ENCODE results near the gene SORBS2. TPM values are rescaled to one million over a fixed set of nuclear protein-coding genes. Genes with fewer than 3 reads are reported as not detected.

Gene SORBS2
- total and polyA plus RNA-seq, 3 donors from 2014 or later = 20.2 to 47.7 (median 26.0) TPM

GRCh38 chr4:185783574-185783973, 28.4 kb downstream of the SORBS2 start:
- no peaks in the 10 kb centered on the region for H3K4me1 ChIP-seq
- H3K36me3 ChIP-seq (ENCODE audit: low read depth, missing control alignments) = no peaks in the 10 kb centered on the region
- DNase-seq = no peak
- TF ChIP-seq CTCF (IDR thresholded peaks at IDR 0.05) (no peak), POLR2A (IDR thresholded peaks at IDR 0.05) (no peak)
- H3K27ac ChIP-seq = no peak overlapping the region
- intact Hi-C loops (cut with DNase I; ENCODE audit: low total_unique reads) = no loop called here
- no peaks in the 10 kb centered on the region for H3K9me3 ChIP-seq
- H3K4me3 ChIP-seq = no peak overlapping the region
- 64 to 83% methylated on average over 5 of the region's 5 CpGs for WGBS, 2 donors
- no peaks in the 10 kb centered on the region for H3K27me3 ChIP-seq

GRCh38 chr4:185782523-185782922, 29.5 kb downstream of the SORBS2 start:
- intact Hi-C loops (cut with DNase I; ENCODE audit: low total_unique reads) = no loop called here
- no peak overlapping the region for H3K4me3 ChIP-seq
- H3K9me3 ChIP-seq = no peaks in the 10 kb centered on the region
- no peaks in the 10 kb centered on the region for H3K36me3 ChIP-seq (ENCODE audit: low read depth, missing control alignments)
- TF ChIP-seq CTCF (IDR thresholded peaks at IDR 0.05) = no peak
- TF ChIP-seq POLR2A (IDR thresholded peaks at IDR 0.05) = no peak
- no peaks in the 10 kb centered on the region for H3K4me1 ChIP-seq
- H3K27me3 ChIP-seq = no peaks in the 10 kb centered on the region
- H3K27ac ChIP-seq = no peak overlapping the region
- no peak for DNase-seq

- DNase-seq = no peak
- Histone ChIP-seq H3K27ac (no peak overlapping the region), H3K4me3 (no peak overlapping the region), H3K27me3 (no peaks in the 10 kb centered on the region), H3K36me3 (ENCODE audit: low read depth, missing control alignments) (no peaks in the 10 kb centered on the region), H3K9me3 (no peaks in the 10 kb centered on the region), H3K4me1 (no peaks in the 10 kb centered on the region)
- intact Hi-C loops (cut with DNase I; ENCODE audit: low total_unique reads) = no loop called here
- TF ChIP-seq CTCF (IDR thresholded peaks at IDR 0.05) = no peak
- no peak for TF ChIP-seq POLR2A (IDR thresholded peaks at IDR 0.05)
- 87 to 88% methylated on average over 14 to 15 of the region's 15 CpGs for WGBS, 2 donors
Observed at GRCh38 chr4:185781555-185782215, 30.3 kb downstream of the SORBS2 start.

- 95 to 98% methylated on average over 5 of the region's 5 CpGs for WGBS, 2 donors
- no peak for DNase-seq
- TF ChIP-seq POLR2A (IDR thresholded peaks at IDR 0.05) = no peak
- no peak for TF ChIP-seq CTCF (IDR thresholded peaks at IDR 0.05)
- Histone ChIP-seq H3K36me3 (ENCODE audit: low read depth, missing control alignments) (no peaks in the 10 kb centered on the region), H3K27ac (no peak overlapping the region), H3K9me3 (no peaks in the 10 kb centered on the region), H3K4me1 (no peaks in the 10 kb centered on the region), H3K27me3 (no peaks in the 10 kb centered on the region), H3K4me3 (no peak overlapping the region)
- intact Hi-C loops (cut with DNase I; ENCODE audit: low total_unique reads) = no loop called here
Observed at GRCh38 chr4:185780472-185780871, 31.5 kb downstream of the SORBS2 start.

GRCh38 chr4:185779517-185779916, 32.5 kb downstream of the SORBS2 start:
- WGBS, 2 donors = 75 to 89% methylated on average over 3 of the region's 3 CpGs
- DNase-seq = no peak
- Histone ChIP-seq H3K4me1 (no peaks in the 10 kb centered on the region), H3K27ac (no peak overlapping the region), H3K27me3 (no peaks in the 10 kb centered on the region), H3K4me3 (no peak overlapping the region), H3K36me3 (ENCODE audit: low read depth, missing control alignments) (no peaks in the 10 kb centered on the region), H3K9me3 (no peaks in the 10 kb centered on the region)
- TF ChIP-seq CTCF (IDR thresholded peaks at IDR 0.05) (no peak), POLR2A (IDR thresholded peaks at IDR 0.05) (no peak)
- intact Hi-C loops (cut with DNase I; ENCODE audit: low total_unique reads) = no loop called here

Data from testis (tissue), 3 donors.